SW480 (cell line): ENCODE measurements around the gene NEDD9.
A peak's percentile ranks its signal among the peaks of the same experiment; 100 is the strongest.

Experiments
- DNase-seq: peaks from one replicate; pipeline ENCODE4 v3.0.0-alpha.2; 2016; ENCODE audit warnings: low spot score

The NEDD9 gene

GRCh38 chr6:11217360-11218101 is 14.9 kb downstream of the NEDD9 start:
- no peak for DNase-seq

- no peak for DNase-seq
Measured at GRCh38 chr6:11215773-11216172, 16.7 kb downstream of the NEDD9 start.

DNA sequence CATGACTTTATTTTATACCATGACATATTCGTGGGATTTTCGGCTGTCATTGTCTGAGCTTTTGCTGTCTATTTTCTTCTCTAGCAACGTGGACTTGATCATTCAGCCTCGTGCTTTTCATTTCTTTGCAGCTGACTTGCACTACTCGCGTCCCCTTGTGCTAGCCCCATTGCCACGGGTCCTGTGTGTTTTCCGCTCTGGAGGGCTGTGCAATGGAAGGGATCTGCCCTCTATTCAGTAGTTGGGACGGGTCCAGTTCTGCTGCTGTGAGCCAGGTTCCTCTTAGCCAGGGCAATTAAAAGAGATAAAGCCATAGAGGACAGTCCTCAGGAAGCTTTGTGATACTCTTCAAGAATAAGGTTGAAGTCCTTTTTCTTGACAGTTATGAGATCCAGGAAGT is 17.6 kb downstream of the NEDD9 start:
- no peak for DNase-seq

DNA sequence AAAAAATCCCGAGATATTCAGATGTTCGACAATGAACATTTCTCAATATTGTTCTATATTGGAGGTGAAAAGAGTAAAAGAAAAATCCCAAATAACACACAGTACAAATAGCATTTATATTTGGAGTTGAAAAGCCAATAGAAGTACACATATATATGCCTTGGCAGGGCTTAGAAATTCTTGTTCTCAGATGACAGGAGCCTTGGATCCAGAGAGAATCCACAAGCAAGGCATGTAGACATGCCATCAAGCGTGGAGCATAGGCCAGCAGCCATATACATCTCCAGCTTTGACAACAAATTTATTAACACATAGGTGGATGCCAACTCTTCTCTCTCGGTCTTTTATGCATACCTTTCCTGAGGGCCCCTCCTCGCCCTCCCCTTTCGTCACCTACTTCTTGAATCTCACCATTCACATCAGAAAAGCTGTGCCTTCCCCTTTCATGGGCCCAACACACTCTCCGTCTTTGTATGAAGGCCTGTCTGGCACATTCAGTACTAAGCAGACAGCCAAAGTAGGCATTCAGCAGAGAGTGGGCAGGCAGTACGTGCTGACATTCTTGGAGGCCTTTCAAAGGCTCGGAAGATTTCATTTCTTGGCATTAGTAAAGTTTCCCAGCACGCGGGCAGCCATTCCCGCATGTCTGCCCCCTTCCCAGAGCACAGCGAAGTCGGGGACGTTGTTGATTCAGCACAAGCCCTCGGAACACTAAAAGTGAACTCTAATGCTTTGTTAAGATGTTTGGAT is 18.2 kb downstream of the NEDD9 start:
- DNase-seq = no peak

DNA sequence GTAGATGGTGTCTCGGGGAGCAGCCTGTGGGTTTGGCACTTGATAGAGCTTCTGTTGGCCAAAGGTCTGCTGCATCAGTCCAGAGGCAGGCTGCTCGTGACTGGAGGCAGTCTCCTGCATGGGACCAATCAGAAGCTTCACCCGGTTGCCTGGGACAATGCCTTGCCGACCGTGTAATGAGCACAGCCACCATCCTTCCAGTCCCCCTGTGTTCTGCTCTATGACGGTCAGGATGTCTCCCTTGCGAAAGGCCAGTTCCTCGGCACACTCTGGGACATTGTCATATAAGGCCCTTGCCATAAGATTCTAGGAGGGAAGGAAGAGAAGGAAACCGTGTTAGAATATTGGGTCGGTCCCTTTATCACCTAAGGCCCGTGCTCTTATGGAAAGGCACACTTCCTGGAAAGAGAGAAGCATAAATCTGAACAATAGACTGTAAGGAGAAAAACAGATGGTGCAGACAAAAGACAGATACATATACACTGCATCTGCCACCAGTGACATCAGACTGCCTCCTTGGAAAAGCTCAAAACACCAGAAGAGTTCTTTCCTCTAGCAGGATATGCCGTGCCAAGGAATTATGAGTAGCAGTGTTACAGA is 18.9 kb downstream of the NEDD9 start:
- no peak for DNase-seq

GRCh38 chr6:11212664-11213063 is 19.8 kb downstream of the NEDD9 start:
- no peak for DNase-seq

GRCh38 chr6:11211254-11211653 is 21.2 kb downstream of the NEDD9 start:
- DNase-seq = no peak

- DNase-seq = no peak
Measured at GRCh38 chr6:11210386-11211138, 21.9 kb downstream of the NEDD9 start.

- DNase-seq = no peak
Measured at GRCh38 chr6:11209906-11210305, 22.6 kb downstream of the NEDD9 start.

DNA sequence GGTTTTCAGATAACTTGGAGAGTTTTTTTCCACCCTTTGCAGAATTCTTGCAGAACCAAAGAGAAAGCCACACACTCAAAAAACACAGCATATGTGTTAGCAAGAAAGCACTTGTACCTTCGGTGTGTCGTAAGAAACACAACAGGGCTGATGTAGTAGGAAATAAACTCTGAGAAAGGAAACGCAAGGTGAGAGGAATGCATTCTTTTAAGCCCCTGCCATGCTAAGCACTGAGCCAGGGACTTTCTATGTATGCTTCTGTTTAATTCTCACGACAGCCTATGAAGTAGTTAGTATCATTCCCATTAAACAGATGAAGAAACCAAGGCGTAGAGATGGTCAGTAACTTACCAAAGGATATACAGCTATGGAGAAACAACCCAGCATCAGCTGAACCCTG is 23.1 kb downstream of the NEDD9 start:
- no peak for DNase-seq

DNA sequence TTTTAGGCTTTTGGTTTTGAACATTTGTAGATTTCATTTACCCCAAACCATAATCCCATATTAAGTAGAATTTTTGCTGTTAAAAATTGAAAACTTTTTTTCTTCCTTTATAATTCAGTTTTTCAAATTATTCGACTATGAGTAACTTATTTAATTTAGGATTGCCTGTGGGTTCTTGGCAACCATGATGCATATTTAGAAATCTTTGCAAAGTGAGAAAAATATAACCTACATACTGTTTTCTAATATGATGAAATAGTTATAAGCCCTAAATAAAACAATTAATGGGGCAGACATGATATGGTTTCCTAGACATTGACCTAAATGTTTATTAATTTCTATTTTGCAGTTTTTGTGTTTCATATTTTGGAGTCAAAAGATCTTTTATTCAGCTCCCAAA is 23.6 kb downstream of the NEDD9 start:
- DNase-seq = no peak

DNA sequence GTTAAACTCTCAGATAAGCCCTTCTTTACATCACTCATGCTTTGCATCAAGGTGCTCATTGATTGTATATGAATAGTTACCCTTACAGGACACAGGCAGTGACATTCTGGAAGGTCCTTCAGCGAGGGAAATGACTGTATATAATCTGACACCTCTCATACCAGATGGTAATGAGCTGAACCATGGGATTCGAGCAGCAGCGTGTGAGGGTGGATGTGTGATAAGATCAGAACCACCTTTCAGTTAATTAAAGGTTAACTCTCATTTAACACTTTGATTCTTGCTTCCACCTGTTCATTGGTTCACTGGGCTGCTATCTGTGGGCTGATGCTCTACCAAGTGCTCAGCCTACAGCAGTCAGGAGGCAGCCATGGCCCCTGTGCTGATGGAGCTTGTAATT is 24.2 kb downstream of the NEDD9 start:
- no peak for DNase-seq

DNA sequence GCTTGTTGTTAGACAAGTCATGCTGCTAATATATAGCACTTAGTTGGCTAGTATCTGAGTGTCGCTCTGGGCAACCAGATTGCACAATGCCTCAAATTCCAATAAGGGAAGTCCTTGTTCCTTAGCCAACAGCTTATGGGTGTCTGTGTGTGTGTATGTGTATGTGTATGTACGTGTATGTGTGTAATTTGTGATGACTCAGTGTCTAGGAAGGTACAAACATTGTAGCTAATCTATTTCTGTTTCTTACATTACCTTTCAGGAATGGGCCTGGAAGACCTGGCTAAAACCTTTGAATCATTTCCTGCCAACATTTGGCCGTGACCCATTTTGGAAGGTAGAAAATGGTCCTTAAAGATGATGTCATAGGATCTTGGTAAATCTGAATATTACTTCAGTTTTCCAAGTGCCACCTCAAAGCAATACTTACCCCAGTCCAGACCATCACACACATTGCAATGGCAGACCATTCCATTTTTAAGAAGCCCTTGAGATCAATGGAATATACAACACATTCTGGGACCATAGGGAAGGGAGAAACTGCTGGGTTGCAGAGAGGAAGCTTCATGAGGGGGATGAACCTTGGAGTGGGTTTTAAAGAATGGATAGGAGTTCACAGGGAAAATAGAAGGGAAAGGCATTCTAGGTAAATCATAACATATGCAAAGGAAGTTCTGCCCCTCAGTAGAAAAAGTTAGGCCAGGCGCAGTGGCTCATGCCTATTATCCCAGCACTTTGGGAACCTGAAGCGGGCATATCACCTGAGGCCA is 25.1 kb downstream of the NEDD9 start:
- peak; percentile 54 for DNase-seq

DNA sequence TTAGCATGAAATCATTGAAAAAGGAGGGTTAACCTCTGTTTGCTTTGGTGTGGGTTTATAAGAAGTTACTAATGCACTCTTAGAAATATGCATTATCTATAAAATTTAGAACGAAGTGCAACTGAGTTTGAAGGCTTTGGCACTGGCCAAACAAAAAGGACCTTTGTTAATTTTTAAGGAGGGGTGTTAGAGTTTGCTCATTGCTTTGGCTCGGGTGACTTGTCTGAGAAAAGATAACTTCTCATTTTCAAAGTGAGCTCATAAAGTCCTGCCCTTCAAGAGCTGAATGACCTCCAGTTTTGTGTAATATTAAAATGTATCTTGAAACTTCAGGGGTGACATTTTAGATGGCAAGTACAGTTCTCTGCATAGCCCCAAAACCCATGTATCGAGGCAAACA is 25.9 kb downstream of the NEDD9 start:
- no peak for DNase-seq

DNA sequence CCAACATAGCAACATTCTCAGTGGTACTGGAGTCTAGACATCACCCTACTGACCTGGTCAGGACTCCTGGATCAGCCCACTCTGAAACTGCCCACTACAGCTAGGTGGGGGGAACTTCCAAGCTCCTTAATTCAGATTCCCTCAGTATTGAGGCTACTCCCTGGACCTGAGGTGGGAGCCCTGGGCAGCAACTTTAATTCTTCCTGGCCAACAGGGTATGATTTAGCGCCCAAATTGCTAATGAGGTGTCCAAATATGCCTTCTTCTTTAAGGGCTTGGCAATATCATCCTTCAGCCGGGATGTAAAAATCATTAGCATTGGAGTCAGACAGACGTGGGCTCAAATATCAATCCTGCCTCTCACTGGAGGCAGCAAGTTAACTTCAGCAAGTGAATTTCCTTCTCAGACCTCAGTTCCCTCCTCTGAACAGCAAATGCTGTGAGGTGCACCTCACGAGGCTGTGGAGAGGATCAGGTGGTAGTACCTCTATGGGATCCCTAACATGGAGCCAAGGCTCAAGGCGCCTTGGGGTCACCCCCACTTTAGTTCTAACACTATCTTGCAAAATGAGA is 27.6 kb downstream of the NEDD9 start:
- no peak for DNase-seq

GRCh38 chr6:11204005-11204399 is 28.5 kb downstream of the NEDD9 start:
- no peak for DNase-seq

DNA sequence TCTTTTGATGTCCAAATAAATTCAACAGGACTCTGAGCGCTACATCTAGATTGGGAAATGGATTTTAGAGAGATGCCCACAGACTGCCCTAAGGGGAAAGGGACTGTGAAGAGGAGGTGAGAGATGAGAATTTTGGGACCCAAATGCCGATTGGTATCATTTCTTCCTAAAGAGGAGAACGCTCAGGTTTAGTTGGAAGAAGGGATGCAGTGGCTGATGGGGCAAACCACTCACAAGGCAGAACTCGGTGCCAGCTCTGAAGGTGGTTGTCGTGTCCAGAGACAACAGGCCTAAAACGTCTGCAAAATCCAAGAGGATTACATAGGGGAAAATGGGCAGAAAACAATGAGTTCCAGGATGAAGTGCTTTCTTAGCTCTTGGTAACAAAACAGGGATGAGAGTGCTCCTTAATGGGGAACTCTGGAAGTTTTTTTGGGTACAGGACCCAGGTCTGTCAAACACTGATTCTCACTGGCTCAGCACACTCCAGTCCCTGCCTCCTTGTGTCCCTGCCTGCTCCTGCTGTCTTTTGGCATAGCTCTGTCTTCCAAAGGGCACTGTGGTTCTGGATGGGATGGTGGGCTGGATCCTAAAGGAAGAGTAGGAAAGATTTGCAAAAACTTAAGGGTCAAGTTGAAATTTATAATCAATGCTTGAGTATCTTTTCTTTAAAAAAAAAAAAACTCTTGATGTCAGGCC is 29.0 kb downstream of the NEDD9 start:
- no peak for DNase-seq

DNA sequence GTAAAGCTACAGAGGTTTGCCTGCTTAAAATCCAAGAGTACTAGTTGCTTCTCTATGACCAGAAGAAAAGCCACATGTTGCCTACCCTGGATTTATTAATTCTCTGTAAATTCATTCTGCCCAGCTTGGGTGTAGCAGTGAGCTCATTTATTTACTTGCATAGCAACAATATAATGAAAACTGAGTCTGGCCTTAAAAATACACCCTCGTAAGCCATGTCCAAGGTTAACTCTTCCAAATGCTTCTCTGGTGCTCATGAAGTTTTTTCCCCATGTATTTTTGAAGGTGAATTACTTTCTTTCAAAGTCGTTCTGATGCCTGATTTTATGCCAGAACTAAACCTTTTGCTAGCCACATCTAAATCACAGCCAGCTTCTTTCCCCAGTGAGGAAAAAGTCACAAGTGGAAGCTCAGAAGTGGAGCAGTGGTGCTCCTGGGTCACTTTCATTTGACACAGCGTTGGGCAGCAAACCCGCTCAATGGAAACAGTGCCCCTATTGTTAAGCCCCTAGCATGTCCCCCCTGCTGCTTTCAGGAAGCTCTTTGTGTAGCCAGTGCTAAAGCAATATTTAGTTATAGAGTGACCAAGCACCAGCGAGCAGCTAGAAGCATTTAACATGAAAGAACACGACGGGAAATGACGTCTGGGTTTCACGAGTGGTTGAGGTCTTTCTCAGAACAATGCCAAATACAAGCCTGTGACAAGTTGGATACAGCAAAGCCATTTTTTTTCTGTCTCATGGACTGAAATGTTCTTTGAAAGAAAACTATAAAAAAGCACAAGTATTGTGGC is 29.8 kb downstream of the NEDD9 start:
- peak; percentile 3 for DNase-seq

DNA sequence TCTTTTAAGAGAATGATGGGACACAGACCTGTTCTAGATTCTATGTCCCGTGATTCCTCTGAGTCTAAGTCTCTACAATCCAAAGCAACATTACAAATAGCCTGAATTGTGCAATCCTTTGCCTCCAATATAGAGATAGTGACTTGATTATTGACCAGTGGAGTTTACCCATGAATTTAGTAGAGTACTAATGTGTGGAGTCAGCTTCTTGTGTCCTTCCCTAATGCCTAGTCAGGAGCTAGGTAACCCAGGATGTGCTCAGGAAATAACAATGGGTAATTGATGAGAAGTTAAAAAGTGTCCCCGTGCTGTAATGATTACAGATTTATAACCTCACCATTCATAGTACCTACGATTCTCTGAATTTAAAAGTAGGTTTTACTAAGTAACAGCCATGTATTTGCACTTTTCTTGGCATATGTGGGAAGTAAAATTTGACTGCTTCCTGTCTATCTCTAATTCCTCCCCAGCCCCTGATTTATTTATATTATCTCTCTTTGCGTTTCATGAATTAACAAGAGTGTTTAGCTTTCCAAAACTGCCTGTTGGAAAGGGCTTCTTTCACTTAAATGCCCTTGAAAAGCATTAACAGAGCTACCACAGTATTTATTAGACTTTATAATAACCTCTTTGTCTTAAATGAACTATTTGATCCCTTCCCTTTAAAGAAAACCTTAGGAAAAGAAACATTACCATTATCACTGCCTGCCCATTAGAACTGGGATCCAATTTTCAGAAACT is 30.5 kb downstream of the NEDD9 start:
- no peak for DNase-seq
